Epidermal melanocyte (primary cell): ENCODE data around the gene CPVL.

ENCODE experiments used
- DNase-seq: peaks from one replicate; pipeline ENCODE4 v3.0.0; 2011; ENCODE audit warnings: low spot score; ENCODE audit not compliant: insufficient read length

Gene CPVL

GRCh38 chr7:29146057-29146706, at the start of gene CPVL:
Gene CPVL (minus strand): TSS chr7:29146537. CDS start chr7:29121061, 25,476 bp downstream.
- no peak for DNase-seq

GRCh38 chr7:29194594-29195427, 48.5 kb upstream of the CPVL start, which contains the start of gene CHN2:
Gene CHN2 (plus strand): TSS chr7:29194775.
- no peak for DNase-seq

GRCh38 chr7:29194206-29194593, 47.9 kb upstream of the CPVL start:
- DNase-seq: no peak

GRCh38 chr7:29193316-29194205, 47.2 kb upstream of the CPVL start:
- no peak for DNase-seq

- DNase-seq: no peak
Observed at GRCh38 chr7:29192811-29193210, 46.5 kb upstream of the CPVL start.

- DNase-seq: no peak
Observed at GRCh38 chr7:29192323-29192722, 46.0 kb upstream of the CPVL start.

- no peak for DNase-seq
Observed at GRCh38 chr7:29190349-29191045, 44.2 kb upstream of the CPVL start.

GRCh38 chr7:29189743-29190201, 43.4 kb upstream of the CPVL start:
- DNase-seq: no peak

GRCh38 chr7:29185613-29186012, 39.3 kb upstream of the CPVL start:
- DNase-seq: no peak

- no peak for DNase-seq
Observed at GRCh38 chr7:29184599-29184998, 38.3 kb upstream of the CPVL start.

GRCh38 chr7:29179115-29179514, 32.8 kb upstream of the CPVL start:
- no peak for DNase-seq

- DNase-seq: no peak
Observed at GRCh38 chr7:29177963-29178600, 31.7 kb upstream of the CPVL start.

- DNase-seq: no peak
Observed at GRCh38 chr7:29173458-29173857, 27.1 kb upstream of the CPVL start.

- DNase-seq: no peak
Observed at GRCh38 chr7:29170781-29171180, 24.4 kb upstream of the CPVL start.

- DNase-seq: no peak
Observed at GRCh38 chr7:29167721-29168120, 21.4 kb upstream of the CPVL start.

- no peak for DNase-seq
Observed at GRCh38 chr7:29163854-29164253, 17.5 kb upstream of the CPVL start.

- DNase-seq: no peak
Observed at GRCh38 chr7:29162577-29162976, 16.2 kb upstream of the CPVL start.

- DNase-seq: no peak
Observed at GRCh38 chr7:29161231-29161630, 14.9 kb upstream of the CPVL start.

- no peak for DNase-seq
Observed at GRCh38 chr7:29160080-29160479, 13.7 kb upstream of the CPVL start.

- DNase-seq: no peak
Observed at GRCh38 chr7:29158795-29159423, 12.6 kb upstream of the CPVL start.
